Stimulated activated CD4-positive, alpha-beta T cell treated with anti-CD3 and anti-CD28 coated beads, Interleukin-2, amount 100 ng/mL, for 4 hours (primary cell): ENCODE data around the gene RALGAPB.

ENCODE experiments used
- DNase-seq: peaks from one replicate; pipeline ENCODE4 v3.0.0-alpha.2; 2020; ENCODE audit warnings: low read depth

RALGAPB gene

DNA sequence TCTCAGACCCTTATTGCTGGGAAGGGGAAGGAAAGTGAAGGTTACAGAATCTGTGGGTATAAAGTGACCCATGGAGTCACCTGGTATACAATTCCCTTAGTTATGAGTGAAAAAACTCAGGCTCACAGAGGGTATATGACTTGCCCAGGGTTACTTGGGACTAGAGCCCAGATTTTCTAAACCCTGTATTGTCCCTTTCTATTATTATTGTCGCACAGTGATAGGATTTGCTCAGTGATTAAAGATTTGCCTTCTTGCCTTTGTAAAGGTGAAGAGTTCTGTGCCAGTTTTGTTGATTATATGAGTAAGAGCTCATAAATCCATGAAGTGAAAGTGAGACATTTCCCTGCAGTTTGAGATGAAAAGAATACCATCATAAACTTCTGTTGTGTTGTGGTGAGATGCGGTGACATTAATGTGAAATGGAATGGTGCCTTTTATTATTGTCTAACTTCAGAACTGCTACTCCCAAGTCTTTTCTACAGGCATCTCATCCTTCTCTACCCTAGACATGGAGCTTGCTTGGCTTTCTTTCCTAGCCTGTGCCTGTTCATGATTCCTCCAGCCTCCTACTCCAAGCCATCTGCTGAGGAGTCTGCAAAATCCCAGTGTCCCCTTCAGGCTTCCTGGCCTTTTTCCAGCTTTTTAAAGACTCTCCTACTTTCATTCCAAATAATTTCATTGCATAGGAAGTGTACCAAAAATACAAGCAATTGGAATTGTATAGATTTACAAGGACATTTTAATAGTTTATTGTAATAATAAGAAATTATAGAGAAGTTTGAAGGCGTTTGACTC, 74.8 kb downstream of the RALGAPB start:
- DNase-seq = no peak

DNA sequence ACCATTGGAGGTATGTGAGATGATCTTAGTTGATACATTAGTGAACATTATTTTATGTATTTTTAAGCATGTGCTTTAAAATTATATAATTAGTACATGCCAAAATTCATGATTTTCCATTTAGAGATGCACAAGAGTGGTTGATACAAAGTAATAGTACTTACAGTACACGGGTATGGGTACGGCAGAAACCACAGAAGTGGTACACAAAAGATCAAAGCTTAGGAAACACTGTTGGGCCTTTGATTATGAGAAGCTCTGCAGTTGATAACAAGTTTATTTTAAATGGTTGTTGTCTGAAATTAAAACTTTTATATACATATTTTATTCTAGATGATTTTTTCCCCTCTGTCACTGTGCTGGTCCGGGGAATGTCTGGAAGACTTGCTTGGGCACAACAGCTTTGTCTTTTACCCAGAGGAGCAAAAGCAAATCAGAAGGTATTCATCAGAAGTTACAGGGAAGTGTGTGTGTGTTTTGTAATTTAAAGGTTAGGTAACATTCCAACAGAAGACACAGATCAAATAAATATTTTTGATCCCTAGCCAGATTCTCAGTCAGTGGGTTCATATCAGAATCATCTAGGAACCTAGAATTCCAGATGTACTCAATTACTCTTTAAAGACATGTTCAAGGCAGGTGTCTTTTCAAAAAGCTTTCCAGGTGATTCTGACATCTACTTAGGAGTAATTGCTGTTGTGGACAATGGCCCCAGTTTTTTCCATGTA, 75.9 kb downstream of the RALGAPB start:
- DNase-seq = no peak

DNA sequence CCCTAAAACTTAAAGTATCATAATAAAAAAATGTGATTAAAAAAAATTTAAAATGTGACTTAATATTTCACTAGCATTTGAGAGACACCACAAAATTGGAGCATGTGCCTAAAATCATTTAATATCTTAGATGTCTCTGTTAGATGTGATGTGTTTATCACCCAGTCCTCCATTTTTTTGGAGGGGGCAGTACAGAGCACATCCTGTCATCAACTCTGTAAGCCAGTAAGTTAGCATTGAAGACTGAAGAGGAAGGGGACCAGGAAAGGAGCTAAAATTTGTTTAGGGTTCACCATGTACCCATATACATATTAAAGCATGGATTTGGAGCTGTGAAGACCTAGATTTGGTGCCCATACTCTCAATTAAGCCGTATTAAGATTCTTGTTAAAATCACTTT, 77.6 kb downstream of the RALGAPB start:
- DNase-seq = no peak

DNA sequence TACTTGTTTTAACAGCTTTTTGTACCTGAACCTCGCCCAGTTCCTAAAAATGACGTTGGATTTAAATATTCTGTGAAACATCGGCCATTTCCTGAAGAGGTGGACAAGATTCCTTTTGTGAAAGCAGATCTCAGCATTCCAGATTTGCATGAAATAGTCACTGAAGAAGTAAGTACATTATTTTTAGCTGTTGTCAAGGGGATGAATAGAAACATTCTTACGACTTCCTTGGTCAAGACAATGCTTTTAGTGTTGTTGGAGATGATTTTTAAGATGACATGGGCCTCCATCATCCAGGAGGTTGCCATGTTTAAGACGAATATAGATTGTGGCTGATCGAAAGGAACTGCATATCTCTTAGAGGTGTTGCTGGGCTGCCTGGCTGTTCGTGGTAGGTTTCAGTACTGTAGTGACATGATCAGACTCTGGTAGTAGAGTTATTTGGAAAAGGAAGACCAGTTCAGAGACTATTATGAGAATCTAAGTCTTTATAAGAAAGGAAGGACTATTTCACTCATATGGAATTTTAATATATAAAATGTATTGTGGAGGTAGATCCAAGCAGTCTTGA, 78.5 kb downstream of the RALGAPB start:
- no peak for DNase-seq

DNA sequence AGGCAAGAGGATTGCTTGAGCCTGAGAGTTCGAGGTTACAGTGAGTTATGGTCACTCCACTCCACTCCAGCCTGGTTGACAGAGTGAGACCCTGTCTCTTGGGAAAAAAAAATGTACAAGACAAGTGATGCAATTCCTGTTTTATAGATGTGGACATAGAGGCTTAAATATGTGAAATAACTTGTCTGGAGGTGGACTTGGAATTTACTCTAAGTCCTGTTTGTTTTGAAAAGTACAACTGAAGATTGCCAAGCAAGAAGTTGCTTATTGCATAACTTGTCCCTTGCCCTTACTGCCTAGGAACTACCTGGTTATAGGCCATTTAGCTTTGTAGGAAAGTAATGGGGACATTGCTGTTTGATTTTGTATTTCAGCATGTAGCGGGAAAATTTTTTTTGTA, 82.3 kb downstream of the RALGAPB start:
- no peak for DNase-seq

DNA sequence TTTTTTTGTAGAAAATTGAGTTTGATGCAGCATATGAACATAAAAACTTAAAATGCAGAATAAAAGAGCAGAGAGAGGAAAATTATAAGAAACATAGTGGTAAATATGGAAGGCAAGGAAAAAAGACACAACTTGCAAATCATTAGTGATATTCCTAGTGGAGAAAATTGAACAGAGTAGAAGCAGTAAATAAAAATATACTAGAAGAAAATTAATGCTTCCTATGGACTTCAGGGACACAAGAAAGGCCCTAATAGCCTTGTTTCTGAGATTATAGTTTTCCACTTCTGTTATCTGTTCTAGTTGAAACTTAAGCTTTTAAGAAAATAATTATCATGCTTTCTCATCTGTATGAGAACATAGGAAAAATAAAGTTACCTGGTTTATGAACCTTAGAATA, 82.8 kb downstream of the RALGAPB start:
- no peak for DNase-seq

DNA sequence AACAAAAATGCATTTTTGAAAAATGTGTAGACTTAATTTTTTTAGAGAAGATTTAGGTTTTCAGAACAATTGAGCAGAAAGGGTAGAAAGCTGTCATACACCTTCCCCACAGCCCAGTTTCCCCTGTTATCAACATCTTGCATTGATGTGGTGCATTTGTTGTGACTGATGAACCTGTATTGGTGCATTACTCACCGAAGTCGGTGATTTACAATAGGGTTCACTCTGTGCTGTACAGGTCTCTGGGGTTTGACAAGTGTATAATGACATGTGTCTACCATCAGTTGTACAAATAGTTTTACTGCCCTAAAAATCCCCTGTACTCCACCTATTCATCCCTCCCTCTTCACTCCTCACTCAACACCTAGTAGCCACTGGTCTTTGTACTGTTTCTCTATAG, 84.5 kb downstream of the RALGAPB start:
- no peak for DNase-seq

DNA sequence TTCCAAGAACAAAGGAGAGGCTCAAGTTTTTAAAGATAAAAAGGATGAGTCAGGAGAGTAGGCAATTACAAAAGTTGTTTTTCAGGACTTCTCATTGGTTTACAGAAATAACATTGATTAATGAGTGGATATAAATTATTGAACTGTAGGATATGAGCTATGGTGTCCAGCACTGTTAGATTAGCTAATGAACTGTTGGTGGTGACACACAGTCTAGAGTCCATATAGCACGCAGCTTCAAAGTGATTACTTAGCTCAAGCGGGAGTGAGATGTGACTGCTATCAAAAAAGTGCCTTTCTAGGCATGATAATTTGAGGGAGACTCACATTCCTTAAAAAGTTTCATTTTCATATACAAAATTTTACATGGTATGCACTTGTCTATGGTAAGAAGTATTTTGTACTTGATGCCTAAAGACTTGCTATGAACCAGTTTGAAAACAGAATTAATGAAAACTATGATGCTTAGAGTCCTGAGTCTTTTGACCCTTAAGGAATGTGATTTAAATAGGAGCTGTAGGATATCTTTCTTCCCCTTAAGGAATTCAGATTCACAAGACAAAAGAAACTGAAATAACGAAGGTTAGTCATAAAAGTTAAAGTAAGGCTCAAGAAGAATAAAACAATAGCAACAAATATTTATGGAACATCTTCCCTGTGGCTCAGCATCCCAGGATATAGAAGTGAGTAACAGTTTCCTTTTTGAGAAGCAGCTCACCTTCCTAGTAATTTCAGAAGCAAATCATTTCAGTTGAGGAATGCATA, 86.1 kb downstream of the RALGAPB start:
- no peak for DNase-seq

DNA sequence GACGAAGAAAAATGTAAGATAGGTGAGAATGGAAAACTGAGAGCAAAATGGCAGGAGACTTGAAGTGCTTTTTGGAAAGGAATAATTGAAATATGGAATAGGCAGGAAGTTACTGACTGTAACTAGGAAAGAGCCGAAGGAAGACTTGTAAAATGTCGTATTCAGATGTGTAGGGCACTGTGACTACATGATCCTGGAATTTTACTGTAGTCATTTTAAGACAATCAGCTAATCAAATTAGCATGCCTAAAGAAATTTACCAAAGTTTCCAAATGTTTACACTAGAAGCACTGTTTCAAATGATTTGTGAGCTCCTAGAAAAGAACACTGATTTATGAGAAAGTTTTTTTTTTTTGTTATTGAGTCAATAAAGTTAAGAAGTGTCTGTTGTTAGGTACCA, 87.1 kb downstream of the RALGAPB start:
- no peak for DNase-seq

DNA sequence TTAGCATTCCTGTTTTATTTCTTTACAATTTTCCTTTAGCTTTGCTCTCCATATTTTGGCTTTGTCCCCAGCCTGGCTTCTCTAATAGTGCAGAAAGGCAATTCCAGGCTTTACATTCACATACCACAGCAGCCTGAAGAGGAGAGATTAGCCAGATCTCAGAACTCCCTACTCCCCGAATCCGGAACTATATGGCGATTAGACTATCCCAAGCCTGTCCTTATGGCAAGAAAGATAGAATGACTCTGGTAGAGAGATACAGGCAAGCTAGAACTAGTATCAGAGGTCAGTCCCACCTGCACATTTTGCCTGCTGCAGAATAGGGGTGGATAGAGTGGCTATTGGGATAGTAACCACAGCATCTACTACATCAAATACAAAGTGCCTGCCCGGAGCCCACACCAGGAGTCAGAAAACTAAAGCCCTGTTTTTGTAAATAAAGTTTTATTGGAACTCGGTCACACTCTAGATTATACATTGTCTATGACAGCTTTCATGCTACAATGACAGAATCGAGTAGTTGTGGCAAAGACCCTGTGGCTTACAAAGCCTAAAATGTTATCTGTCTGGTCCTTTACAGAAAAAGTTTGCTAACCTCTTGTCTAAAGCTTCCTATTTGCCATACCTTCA, 91.3 kb downstream of the RALGAPB start:
- no peak for DNase-seq

DNA sequence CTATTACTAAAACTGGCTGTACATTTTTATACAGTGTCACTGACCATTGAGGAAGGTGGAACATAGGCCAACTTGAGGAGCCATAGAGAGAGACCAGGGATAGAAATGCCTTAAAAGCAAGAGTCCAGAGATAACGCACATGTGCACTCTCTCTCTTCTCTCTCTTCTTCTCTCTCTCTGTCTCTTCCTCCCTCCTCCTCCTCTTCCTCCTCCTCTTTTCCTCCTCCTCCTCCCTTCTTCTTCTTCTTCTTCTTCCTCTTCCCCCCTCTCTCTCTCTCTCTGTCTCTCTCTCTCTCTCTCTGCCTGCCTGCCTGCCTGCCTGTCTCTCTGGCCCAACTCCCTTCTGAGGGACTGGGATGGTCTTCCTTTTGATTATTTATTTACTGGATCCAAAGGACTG, 92.0 kb downstream of the RALGAPB start:
- no peak for DNase-seq

DNA sequence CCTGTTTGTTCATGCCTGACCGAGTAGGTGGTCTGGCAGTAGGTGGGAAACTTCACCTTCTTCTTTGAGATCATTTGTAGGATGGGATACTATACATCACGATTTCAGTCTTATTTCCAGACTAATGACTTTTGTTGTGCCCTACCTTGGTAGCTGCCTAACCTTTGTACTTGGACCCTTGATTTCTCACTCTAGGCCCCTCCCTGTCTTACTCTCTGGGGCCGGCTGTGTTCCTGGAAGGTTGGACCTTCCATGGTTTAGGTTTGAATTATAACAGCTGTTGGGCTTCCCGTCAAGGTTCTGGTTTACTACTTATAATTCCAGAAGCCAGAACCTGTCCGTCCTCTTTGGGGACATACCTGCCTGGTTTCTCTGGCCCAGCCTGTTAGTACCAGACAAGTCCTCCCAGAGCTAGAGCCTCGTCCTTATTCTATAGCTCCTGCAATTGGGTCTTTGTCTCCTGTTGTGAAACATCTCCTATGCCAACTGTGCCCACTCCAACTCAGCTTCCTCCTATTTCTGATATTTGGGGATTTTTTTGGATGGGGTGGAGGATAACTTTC, 93.5 kb downstream of the RALGAPB start:
- no peak for DNase-seq

DNA sequence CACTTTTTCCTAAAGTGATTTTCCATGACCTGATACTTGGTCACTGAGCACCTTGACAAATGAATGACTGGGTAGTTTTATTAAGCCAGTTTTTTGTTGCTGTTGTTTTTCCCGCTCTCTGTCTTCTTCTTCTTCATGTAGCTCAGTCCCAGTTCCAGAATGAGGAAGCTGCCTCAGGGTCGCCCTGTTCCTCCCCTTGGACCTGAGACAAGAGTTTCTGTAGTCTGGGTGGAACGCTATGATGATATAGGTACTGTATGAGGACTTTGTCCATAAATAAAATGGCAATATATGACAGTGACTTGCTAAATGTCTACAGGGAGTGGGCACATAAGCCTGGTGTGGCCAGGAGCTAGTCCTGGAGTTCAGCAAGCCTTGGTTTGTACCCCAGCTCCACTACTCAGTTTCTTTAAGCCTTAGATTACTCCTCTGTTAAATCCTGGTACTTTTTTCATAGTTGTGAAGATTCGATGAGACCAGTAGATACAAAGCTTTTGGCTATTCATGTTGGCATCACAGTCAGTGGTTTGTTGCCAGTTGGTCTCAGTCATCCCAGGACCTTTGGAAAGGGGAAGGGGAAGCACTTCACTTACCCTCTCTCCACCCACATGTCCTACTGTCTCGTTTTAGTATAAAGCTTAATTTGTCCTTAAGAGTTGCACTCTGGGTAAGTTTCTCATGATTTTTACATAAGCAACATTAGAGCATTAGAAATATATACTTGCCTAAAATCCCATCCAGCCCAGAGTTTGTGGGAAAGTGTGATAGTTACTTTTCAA, 97.3 kb downstream of the RALGAPB start:
- DNase-seq = no peak

DNA sequence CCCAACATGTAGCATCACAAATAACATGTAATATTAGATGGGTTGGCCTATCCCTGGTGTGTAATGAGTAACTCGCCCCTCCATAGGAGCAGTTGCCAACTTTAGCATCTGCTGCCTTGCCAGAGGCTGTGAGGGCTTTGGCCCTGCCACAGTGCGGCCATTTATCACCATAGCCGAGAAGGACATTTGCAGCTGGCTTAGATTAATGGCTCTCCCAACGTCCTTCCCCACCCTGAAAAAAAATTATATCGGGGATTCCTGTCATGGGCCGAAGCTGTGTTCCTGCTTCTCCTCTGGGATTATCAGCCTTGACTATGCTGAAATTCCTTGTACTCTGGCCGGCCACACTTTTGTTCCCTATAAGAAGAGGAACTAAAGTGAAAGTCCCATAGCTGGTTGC, 100.8 kb downstream of the RALGAPB start:
- DNase-seq = no peak

DNA sequence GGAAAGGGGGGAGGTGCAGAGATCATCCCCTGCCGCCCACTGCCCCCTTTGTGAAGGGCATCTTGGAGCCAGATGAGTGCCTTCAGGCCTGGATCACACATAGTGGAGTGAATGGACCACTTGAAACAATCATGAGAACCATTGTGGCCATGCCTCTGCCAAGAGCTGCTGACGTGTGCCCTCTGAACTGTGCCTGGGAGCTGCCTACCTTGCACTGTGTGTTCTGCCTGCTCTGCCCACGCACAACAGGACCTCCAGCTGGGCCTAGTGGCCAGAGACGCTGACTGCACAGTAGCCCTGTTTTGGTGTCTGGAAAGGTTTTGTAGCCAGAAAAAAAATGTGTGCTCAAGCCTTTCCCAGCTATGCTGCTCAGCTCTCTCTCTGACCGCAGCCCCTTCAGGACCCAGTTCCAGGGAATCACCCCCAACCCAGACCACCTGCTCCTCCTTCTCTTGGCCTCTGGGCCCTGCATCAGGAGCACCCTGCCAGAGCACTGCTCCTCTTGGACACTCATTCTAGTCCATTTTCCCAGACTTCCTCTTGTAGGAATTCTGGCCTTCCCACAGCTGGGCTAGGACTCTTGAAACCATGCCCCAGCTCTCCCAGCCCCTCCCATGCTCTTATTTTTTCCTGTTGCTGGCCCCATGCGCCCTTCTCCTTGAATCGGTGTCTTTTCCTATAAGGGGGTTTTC, 106.7 kb downstream of the RALGAPB start:
- no peak for DNase-seq

DNA sequence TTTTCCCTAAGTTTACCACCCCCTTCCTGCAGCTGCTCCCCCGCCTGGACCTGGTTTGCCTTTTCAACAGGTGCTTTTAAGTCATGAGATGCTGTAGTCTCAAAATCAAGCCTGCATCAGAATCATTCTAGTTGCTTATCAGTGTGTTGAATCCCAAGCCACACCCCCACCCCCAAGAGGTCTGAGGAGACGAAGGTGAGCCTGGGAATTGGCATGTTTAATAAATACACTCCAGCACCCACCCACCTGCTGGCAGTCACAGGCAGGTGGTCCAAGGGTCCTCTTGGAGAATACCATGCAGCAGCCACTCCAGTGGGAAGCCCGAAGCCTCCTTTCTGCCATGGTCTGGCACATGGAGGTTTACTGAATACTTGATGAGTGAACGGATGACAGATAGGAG, 107.3 kb downstream of the RALGAPB start:
- no peak for DNase-seq

DNA sequence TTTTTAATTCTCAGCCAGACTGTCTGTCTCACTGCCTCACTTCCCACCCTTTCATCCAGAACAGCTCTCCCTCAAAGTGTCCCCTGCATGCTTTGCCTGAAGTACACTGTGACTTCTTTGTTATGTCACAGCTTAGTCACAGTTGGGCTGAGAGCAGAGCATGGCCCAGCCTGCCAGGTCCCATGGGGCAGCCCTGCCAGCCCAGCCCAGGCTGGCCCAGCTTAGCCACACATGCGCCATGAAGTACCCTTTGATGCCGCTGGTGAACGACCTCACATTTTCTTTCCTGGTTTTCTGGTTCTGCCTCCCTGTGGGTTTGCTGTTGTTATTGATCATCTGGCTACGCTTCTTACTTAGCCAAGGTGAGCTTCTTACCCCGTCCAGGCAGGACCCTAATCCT, 108.4 kb downstream of the RALGAPB start, which contains the start of gene ADIG:
TSS of gene ADIG (plus strand) at position 185 of the 400 bp plus-strand sequence. CDS start at position 239, 54 bp downstream.
- DNase-seq = no peak

DNA sequence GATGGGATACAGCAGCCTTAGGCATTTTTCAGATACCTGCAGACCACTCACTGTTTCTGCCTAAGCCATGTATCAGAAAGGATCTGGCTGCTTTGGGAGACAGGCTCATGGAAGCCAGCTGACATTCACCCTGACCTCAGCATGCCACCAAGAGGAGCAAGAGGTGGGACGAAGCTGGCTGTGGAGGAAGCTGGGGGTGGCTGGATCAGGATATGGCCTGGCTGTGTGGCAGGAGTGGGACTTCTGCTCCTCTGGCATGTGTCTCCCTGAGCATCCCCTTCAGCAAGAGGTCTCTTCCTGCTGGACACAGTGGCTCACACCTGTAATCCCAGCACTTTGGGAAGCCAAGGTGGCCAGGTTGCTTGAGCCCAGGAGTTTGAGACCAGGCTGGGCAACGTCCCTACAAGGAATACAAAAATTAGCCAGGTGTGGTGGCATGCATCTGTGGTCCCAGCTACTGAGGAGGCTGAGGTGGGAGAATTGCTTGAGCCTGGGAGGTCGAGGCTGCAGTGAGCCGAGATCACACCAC, 109.3 kb downstream of the RALGAPB start:
- DNase-seq = no peak

DNA sequence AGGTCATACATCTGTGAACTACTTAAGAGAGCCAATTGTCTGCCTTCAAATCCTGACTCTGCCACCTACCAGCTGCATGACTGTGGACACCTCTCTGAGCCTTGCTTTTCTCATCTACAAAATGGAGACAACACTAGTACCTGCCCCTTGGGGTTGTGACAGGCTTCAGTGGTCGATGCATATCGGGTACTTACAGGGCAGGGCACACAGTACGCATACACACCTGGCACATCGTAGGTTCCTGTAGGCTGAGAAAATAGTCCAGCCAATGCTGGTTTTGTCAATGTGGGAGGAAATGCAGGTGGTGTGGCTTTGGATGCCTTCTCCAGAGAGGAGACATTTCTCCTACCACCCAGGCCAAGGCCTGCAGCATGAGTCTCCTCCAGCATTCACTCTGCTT, 110.7 kb downstream of the RALGAPB start:
- no peak for DNase-seq
